ENCODE data around the gene EDDM3A.
"Not testable (repeated sequence)": the region's sequence is repeated elsewhere in the genome, so short reads cannot be mapped to it uniquely, and the experiment has no call there.

EDDM3A gene

DNA sequence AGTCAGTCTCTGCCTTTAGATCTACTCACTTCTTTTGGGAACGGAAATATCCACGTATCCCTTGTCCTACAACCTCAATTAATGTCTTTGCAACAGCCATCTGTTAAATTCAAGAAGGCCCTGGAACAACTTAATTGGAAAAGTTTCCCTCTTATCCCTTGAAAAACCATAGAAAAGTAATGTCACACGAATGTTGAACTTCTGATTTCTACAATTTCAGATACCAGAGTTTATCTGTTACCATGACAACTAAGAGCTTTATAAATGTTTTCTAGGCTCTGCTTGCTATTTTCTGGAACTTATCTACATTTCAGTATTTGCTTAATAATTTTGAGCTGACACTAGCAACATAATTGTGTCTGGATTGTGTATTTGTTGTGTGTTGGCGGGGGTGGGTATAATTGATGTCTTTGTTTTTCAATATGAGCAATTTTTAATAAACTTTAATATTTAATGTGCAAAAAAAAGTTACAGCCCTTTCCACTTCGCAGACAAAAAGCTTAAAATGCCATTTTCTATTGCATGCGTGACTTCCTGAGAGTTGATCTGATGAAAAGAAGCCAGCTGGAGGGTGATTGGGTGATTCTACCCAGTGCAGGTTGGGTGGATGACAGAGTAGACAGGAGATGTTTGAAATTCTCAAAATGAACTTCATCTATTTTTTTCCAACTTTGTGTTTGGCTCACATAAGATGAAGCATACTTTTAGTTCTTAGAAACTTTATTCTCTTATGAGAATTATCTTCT is 11.8 kb upstream of the EDDM3A start:
- no peak for DNase-seq (ENCODE audit: low read depth in 2 of 2)

DNA sequence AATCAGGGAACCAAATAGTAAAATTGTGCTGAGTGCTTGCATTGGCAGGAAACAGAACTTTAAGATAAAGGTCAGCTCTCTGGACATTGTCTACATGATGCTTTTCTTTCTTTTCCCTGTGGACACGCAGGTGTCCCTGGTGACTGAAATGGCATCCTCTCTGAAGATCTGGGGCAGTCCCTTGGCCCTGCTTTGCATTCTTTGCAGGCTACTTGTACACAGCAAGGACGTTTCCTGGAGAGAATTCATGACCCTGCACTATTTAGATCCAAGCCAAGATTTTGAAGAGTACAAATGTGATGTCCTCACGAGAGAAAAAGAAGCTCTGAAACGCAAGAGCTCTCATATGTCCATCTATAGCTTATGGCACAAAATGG is 11.3 kb upstream of the EDDM3A start:
- no peak for DNase-seq (ENCODE audit: low read depth in 2 of 2)

DNA sequence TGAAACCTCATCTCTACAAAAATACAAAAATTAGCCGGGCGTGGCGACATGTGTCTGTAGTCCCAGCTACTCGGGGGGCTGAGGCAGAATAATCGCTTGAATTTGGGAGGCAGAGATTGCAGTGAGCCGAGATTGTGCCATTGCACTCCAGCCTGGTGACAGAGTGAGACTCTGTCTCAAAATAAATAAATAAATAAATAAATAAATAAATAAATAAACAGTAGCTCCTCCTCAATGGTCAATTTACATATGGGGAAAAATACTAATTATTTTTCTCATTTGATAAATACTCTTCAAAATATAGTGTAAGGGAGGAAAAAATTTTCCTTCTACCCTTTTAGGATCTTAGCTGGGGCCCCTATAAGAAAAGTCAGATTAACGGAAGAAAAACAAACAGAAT is 7.4 kb upstream of the EDDM3A start:
- DNase-seq (ENCODE audit: low read depth in 2 of 2) = not testable (repeated sequence)

- no peak for DNase-seq (ENCODE audit: low read depth in 2 of 2)
Observed at GRCh38 chr14:20742132-20742531, 3.6 kb upstream of the EDDM3A start.

- no peak for DNase-seq (ENCODE audit: low read depth in 2 of 2)
Observed at GRCh38 chr14:20743556-20743955, 2.1 kb upstream of the EDDM3A start.

- DNase-seq (ENCODE audit: low read depth in 2 of 2) = no peak
Observed at GRCh38 chr14:20746566-20746965, 879 bp downstream of the EDDM3A start.

DNA sequence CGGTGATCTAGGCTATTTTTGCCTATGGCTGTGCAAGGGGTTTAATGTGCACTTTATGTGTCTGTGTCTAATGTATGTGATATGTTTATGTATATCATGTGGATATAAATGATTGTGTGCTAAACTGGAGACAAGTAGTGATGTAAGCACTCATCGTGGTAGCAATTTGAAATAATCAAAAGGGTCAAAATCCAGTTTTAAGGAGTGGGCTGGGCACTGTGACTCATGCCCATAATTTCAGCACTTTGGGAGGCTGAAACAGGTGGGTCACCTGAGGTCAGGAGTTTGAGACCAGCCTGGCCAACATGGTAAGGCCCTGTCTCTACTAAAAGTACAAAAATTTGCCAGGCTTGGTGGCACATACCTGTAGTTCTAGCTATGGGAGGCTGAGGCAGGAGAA is 2.8 kb downstream of the EDDM3A start:
- no peak for DNase-seq (ENCODE audit: low read depth in 2 of 2)

- DNase-seq (ENCODE audit: low read depth in 2 of 2) = no peak
Observed at GRCh38 chr14:20750194-20750593, 4.5 kb downstream of the EDDM3A start.

DNA sequence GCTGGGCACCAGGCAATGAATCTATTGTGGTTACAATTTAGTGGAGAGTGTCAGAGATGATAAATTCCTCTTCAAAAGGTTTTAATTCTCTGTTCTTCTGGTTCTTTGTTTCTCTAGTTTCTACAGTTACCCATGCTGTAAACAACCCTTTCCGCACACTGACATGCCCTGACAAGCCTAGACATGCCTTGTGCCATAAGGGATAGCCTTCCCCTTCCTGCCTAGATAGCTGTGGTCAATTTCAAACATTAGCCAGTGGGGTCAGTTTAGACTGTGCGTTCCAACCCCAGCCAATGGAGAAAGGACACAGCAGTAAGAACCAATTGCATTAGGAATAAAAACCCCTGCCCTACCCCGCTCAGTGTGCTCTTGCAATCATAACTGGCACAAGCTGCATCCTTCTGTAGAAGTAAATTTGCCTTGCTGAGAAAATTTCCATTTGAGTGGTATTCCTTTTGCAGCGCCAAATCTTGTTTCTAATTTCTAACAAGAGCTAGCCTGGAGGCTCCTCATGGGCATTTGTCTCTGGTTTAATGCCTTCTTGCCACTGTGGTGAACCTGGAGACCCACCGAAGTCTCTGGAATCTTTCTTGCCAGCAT is 6.4 kb downstream of the EDDM3A start:
- no peak for DNase-seq (ENCODE audit: low read depth in 2 of 2)

GRCh38 chr14:20754308-20754707 is 8.6 kb downstream of the EDDM3A start:
- DNase-seq (ENCODE audit: low read depth in 2 of 2) = no peak

DNA sequence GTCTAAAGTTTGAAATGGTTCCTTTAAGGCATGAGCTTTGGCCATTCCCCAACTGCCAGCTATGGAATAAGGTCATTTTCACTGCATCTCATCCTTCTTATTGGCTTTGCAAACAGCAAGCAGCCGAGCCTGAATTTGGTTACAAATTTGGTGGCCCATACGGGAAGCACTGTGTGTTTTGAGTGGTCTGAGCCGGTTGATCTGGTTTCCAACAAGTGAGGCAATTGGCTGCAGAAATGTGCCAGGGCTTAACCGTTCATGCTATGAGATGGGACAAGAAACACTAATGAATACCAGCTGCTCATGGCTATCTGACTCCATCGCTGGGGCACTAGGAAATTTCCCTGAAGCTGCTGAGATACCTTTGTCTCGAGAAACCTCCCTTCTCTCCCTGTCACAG is 9.3 kb downstream of the EDDM3A start:
- DNase-seq (ENCODE audit: low read depth in 2 of 2) = no peak

GRCh38 chr14:20757965-20758364 is 12.3 kb downstream of the EDDM3A start:
- no peak for DNase-seq (ENCODE audit: low read depth in 2 of 2)

DNA sequence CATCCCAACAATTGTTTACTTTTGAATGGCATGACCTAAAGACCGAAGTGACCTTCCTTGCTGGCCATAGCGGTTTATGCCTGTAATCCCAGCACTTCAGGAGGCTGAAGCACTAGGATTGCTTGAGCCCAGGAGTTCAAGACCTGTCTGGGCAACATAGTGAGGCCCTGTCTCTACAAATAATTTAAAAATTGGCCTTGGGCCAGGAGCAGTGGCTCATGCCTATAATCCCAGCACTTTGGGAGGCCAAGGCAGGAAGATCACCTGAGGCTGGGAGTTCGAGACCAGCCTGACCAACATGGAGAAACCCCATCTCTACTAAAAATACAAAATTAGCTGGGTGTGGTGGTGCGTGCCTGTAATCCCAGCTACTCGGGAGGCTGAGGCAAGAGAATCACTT is 13.8 kb downstream of the EDDM3A start:
- DNase-seq (ENCODE audit: low read depth in 2 of 2) = not testable (repeated sequence)

- no peak for DNase-seq (ENCODE audit: low read depth in 2 of 2)
Observed at GRCh38 chr14:20760950-20761349, 15.3 kb downstream of the EDDM3A start.

- no peak for DNase-seq (ENCODE audit: low read depth in 2 of 2)
Observed at GRCh38 chr14:20768593-20768892, 22.9 kb downstream of the EDDM3A start.

DNA sequence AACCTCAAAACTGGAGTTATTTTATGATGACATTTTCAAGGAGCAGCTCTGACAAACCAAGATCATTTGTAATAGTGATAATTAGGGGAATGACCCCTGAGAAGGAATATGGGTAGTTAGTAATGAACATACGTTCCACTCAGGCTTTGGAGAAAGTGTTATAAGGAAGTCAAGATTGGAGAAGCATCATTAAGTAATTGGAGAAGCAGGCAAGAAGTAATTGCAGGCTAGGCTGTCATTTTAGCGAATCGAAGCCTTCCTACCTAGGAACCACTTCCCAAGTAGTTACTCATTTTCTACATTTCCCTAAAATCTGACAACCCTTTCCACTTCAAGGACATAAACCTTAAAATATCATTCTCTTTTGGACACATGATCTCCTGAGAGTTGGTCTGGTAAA is 23.7 kb downstream of the EDDM3A start:
- DNase-seq (ENCODE audit: low read depth in 2 of 2) = no peak

DNA sequence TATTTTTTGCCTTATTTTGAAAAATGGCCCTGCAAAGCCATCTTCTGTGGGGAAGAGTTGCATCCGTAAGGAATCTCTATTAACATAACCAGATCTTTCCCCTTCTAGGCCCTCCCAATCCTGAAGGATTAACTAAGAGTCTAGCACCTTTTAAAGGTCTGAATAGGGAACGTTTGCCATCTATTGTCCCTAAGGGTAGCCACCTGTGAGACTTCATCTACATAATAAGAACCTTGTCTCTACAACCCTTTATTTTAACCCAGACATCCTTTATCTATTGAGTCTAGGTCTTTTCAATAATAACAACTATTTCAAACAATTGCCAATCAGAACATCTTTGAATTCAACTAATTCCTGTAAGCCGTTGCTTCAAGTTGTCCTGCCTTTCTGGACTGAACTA is 27.0 kb downstream of the EDDM3A start:
- DNase-seq (ENCODE audit: low read depth in 2 of 2) = no peak

DNA sequence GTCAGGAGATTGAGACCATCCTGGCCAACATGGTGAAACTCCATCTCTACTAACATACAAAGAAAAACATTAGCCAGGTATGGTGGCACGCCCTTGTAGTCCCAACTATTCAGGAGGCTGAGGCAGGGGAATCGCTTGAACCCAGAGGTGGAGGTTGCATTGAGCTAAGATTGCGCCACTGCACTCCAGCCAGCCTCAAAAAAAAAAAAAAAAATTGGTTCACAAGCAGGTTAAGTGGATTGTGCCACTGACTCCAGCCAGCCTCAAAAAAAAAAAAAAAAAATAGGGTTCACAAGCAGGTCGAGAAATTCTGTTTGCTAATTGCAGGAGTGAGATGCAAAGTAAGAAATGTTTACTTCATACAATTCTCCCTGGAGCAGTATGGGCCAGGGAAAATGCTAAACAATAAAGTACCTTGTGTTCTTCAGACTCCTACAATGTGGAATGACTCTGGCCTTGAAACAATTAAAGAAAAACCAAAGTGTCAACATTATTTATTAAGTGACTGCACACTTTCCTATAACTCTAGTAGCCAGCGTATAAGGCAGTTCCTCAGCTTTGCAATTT is 28.7 kb downstream of the EDDM3A start:
- no peak for DNase-seq (ENCODE audit: low read depth in 2 of 2)

DNA sequence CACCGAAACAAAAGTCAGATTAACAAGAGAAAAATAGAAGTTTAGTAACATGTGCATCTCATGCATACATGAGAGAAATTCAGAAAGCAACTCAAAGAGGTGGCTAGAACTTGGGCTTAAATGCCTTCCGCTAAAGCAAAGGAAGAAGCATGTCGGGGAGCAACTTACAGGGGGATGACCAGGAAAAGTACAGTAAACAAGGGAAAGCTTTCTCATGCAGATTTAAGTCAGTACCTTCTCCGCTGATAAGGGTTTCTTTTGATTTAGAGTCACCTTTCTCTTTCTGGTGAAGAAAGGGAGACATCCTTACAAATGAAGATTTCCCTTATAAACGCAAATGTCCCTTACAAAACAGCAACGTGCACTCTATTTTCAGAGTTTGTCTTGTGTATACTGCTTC is 29.4 kb downstream of the EDDM3A start:
- DNase-seq (ENCODE audit: low read depth in 2 of 2) = no peak

DNA sequence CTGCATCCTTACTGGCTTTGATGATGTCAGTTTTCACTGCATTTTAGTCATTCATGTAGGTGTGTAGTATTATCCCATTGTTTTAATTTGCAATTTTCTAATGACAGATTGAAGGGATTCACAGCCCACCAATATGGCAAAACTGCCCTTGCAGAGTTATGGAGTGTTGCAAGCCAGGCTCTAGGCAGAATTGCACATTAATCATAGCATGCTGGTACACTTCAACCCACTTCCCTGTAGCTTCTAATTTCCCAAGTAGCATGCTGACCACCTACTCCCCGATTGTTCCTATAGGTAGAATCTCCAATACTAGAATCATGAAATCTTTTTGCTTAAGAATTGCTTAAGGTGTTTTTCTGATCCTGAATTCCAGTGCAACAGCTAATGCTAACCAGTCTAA is 30.2 kb downstream of the EDDM3A start:
- no peak for DNase-seq (ENCODE audit: low read depth in 2 of 2)

GRCh38 chr14:20781803-20782202 is 36.1 kb downstream of the EDDM3A start:
- DNase-seq (ENCODE audit: low read depth in 2 of 2) = no peak

DNA sequence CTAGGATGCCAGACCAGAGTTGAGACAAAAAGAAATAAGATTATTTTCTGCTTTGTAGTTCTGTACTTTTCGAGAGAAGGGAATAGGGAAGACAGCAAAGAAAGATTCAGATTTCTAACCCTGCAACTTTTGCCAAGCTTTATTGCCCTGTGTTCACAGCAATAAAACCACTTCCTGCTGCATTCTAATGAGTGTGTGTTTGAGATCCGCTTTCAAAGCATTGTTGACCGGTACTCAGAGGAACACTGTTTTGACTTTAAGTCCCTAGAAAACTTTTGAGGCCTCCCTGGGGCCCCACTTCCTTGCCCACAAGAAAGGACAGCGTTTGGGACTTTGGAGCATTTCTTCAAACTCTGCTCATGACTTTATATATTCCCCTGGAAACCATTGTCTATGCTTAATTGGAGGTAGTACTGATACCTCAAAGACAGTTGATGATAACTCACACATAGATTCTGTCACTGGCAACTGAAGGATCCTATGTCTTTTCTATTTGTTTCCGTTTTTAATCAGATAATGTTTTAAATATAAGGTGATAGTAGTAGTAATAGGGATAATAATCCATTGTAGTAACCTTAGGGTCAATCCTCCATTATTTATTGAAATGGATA is 36.7 kb downstream of the EDDM3A start:
- DNase-seq (ENCODE audit: low read depth in 2 of 2) = no peak

- no peak for DNase-seq (ENCODE audit: low read depth in 2 of 2)
Observed at GRCh38 chr14:20787025-20787424, 41.3 kb downstream of the EDDM3A start.
